ENCODE measurements around the gene HOXD3.
A peak's percentile ranks its signal among the peaks of the same experiment; 100 is the strongest.

- peak; percentile 9 for TF ChIP-seq CTCF (IDR thresholded peaks at IDR 0.05; ENCODE audit: low read depth, low read length, missing input control)
- TF ChIP-seq RAD21 (IDR thresholded peaks at IDR 0.05): no peak
- TF ChIP-seq, protein P1, sequence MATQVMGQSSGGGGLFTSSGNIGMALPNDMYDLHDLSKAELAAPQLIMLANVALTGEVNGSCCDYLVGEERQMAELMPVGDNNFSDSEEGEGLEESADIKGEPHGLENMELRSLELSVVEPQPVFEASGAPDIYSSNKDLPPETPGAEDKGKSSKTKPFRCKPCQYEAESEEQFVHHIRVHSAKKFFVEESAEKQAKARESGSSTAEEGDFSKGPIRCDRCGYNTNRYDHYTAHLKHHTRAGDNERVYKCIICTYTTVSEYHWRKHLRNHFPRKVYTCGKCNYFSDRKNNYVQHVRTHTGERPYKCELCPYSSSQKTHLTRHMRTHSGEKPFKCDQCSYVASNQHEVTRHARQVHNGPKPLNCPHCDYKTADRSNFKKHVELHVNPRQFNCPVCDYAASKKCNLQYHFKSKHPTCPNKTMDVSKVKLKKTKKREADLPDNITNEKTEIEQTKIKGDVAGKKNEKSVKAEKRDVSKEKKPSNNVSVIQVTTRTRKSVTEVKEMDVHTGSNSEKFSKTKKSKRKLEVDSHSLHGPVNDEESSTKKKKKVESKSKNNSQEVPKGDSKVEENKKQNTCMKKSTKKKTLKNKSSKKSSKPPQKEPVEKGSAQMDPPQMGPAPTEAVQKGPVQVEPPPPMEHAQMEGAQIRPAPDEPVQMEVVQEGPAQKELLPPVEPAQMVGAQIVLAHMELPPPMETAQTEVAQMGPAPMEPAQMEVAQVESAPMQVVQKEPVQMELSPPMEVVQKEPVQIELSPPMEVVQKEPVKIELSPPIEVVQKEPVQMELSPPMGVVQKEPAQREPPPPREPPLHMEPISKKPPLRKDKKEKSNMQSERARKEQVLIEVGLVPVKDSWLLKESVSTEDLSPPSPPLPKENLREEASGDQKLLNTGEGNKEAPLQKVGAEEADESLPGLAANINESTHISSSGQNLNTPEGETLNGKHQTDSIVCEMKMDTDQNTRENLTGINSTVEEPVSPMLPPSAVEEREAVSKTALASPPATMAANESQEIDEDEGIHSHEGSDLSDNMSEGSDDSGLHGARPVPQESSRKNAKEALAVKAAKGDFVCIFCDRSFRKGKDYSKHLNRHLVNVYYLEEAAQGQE (IDR thresholded peaks at IDR 0.05): no peak
- no peak for TF ChIP-seq HNF4G (IDR thresholded peaks at IDR 0.05)
- TF ChIP-seq, protein P2, sequence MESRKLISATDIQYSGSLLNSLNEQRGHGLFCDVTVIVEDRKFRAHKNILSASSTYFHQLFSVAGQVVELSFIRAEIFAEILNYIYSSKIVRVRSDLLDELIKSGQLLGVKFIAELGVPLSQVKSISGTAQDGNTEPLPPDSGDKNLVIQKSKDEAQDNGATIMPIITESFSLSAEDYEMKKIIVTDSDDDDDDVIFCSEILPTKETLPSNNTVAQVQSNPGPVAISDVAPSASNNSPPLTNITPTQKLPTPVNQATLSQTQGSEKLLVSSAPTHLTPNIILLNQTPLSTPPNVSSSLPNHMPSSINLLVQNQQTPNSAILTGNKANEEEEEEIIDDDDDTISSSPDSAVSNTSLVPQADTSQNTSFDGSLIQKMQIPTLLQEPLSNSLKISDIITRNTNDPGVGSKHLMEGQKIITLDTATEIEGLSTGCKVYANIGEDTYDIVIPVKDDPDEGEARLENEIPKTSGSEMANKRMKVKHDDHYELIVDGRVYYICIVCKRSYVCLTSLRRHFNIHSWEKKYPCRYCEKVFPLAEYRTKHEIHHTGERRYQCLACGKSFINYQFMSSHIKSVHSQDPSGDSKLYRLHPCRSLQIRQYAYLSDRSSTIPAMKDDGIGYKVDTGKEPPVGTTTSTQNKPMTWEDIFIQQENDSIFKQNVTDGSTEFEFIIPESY (IDR thresholded peaks at IDR 0.05): no peak
- no peak for TF ChIP-seq JUND (IDR thresholded peaks at IDR 0.05)
- TF ChIP-seq SP1 (IDR thresholded peaks at IDR 0.05): no peak
- TF ChIP-seq YY1 (IDR thresholded peaks at IDR 0.05): no peak
- TF ChIP-seq, protein P3, sequence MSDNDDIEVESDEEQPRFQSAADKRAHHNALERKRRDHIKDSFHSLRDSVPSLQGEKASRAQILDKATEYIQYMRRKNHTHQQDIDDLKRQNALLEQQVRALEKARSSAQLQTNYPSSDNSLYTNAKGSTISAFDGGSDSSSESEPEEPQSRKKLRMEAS (IDR thresholded peaks at IDR 0.05): no peak
- TF ChIP-seq RXRA (IDR thresholded peaks at IDR 0.05): no peak
Measured at GRCh38 chr2:176118601-176119339, 38.3 kb upstream of the HOXD3 start.

Data from liver (tissue), 3 donors.